ENCODE data around the gene CBR3.

DNA sequence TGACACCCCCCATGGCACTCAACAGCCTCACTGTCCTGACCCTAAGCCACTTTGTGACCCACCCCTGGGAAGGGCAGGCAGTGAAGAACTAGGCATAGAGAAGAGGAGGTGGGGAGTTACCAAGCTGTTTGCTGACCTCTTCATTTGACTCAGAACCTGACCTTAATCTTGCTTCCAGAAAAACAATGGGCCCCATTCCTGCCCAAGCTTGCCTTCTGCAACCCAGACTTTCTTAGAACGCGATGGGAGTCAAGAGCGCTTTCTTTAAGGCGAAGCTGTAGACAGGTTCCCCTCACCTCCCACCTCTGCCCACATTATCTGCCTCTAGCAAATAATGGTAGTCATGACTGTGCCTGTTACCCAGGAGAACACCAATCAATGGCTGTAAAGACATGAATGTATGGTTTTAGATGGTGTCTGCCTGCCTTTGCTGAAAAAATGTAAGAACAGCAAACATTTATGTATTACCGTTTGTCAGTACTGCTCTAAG lies 8.2 kb upstream of the CBR3 start:
- TF ChIP-seq, protein P1, sequence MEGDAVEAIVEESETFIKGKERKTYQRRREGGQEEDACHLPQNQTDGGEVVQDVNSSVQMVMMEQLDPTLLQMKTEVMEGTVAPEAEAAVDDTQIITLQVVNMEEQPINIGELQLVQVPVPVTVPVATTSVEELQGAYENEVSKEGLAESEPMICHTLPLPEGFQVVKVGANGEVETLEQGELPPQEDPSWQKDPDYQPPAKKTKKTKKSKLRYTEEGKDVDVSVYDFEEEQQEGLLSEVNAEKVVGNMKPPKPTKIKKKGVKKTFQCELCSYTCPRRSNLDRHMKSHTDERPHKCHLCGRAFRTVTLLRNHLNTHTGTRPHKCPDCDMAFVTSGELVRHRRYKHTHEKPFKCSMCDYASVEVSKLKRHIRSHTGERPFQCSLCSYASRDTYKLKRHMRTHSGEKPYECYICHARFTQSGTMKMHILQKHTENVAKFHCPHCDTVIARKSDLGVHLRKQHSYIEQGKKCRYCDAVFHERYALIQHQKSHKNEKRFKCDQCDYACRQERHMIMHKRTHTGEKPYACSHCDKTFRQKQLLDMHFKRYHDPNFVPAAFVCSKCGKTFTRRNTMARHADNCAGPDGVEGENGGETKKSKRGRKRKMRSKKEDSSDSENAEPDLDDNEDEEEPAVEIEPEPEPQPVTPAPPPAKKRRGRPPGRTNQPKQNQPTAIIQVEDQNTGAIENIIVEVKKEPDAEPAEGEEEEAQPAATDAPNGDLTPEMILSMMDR (IDR thresholded peaks at IDR 0.05), result no peak
- TF ChIP-seq FOXM1 (IDR thresholded peaks at IDR 0.05; ENCODE audit: low read depth) (no peak), GABPA (IDR thresholded peaks at IDR 0.05; ENCODE audit: low read depth) (no peak)

Measured in SK-N-SH (cell line).